Erythroblast (primary cell): ENCODE results near the gene SCAMP4.

Experiments used
- GATA1 ChIP-seq: IDR thresholded peaks from 2 replicates; pipeline ENCODE4 v1.6.1; 2011; ENCODE audit warnings: low read depth, mild to moderate bottlenecking, control low read depth, low read length, moderate library complexity
- POLR2A ChIP-seq: IDR thresholded peaks from 2 replicates; pipeline ENCODE4 v1.6.1; 2011; ENCODE audit warnings: mild to moderate bottlenecking, low read length

DNA sequence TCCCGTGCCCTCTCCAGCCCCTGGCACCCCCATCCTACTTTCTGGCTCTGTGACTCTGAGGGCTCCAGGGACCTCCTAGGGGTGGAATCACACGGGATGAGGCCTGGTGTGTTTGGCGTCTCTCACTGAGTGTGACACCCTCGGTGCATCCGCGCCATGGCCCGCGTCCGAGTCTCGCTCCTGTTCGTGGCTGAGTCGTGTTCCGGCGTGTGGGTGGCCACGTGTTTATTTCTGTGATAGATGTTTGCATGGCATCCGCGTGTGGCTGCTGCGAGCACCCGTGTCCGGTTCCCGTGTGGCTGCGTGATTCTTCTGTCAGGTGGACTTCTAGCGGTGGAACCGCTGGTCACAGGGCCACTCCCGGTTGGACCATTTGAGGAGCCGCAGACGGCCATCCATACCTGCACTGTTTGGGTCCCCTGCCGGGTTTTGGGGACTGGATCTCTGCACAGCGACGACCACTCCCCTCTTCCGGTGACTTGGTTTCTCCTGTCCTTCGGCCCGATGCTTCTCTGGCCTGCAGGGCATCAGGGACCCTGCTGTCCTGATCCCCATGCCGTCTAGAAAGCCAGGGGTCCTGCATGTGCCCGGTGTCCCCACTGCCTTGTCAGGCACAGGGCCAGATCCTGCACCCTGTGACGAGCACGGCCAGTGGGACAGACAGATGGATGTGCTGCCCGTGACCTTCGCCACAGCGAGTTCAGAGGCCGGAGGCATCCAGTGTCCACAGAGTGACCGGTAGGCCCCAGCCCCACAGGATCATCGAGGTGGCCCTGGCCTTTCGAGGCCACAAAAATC is 44.3 kb downstream of the SCAMP4 start:
- no peak for TF ChIP-seq POLR2A
- no peak for TF ChIP-seq GATA1
